Measurements from ENCODE around the gene FOXE3.

Gene FOXE3

GRCh38 chr1:47434051-47434842, 18.2 kb downstream of the FOXE3 start:
- DNase-seq (ENCODE audit: low spot score): peak; percentile 33

DNA sequence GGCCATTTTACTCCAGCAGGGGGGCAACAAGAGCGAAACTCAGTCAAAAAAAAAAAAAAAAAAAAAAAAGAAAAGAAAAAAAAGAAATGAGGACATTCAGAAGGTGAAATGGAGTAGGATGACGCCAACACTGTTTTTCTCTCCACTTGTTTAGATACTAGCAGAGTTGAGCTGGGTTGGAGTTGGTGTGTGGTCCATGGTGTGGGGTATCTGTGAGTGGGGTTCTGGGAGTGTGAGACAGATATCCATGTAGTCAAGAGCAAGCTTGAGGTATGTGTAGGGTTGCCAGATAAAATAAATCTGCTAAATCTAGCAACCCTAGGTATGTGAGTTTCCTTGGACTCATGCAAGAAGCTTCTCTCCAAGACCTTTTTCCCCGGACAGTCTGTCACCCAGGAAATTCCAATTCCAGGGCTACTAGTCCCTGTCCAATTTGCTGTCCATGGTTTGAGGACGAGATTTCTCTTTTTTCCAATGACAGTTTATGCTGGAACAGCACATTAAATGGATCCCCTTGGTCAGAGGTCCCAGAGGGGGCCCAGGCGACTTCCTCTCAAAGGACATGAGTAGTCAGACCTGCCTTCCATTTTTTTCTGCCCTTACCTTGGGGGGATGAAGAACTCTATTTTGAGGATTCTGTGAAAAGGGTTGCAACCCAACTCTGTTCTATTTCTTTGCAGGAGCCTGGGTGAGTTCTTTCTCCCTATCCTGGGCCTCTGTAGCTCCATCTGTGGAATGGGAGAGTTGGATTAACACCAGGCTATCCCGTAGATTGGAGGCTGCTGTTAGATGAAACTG, 19.6 kb downstream of the FOXE3 start:
- DNase-seq (ENCODE audit: low spot score): no peak

DNA sequence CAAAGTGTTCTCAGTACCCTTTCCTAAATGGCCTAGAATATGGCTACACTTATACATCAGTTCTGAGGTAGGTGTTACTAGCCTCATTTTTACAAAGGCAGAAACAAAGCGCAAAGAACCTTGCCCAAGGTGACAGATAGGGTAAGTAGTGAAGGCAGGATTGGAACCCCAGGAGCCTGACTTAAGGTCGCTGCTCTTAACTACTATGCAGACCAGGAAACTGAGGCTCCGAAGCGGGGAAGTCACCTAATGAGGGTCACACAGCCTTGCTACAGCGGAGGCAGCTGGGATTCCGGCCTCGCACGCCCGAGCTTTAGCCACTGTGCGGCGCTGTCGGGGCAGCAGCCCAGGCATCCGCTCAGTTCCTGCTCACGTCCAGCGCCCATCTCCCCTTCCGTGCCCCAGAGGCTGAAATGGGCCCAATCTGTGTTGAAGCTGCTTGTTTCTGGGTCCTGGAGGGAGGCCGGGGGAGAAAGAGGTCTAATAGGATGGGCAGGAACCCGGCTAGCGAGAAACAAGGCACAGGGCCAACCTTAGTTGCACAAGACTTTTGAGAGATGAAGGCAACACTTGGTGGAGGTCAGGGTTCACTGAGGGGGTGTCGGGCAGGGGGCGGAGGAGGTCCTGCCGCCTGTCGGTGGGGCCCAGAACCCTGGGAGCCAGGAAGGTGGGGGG, 20.4 kb downstream of the FOXE3 start:
- DNase-seq (ENCODE audit: low spot score): peak; percentile 52

GRCh38 chr1:47436979-47437446, 20.9 kb downstream of the FOXE3 start:
- DNase-seq (ENCODE audit: low spot score): no peak

- DNase-seq (ENCODE audit: low spot score): peak; percentile 82
Measured at GRCh38 chr1:47437447-47438164, 21.5 kb downstream of the FOXE3 start, which contains the start of gene FOXD2. TSS of gene FOXD2 (plus strand) at chr1:47438044. CDS start at chr1:47438136, 92 bp downstream.

DNA sequence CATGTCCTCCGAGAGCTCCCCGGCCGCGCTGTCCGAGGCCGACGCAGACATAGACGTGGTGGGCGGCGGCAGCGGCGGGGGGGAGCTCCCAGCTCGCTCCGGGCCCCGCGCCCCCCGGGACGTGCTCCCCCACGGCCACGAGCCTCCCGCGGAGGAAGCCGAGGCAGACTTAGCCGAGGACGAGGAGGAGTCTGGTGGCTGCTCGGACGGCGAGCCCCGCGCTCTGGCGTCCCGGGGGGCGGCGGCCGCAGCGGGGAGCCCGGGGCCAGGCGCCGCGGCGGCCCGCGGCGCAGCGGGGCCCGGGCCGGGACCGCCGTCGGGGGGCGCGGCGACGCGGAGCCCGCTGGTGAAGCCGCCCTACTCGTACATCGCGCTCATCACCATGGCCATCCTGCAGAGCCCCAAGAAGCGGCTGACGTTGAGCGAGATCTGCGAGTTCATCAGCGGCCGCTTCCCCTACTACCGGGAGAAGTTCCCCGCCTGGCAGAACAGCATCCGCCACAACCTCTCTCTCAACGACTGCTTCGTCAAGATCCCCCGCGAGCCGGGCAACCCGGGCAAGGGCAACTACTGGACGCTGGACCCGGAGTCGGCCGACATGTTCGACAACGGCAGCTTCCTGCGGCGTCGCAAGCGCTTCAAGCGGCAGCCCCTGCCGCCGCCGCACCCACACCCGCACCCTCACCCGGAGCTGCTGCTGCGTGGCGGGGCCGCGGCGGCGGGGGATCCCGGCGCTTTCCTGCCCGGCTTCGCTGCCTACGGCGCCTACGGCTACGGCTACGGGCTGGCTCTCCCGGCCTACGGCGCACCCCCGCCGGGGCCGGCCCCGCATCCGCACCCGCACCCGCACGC, 22.3 kb downstream of the FOXE3 start:
- no peak for DNase-seq (ENCODE audit: low spot score)

DNA sequence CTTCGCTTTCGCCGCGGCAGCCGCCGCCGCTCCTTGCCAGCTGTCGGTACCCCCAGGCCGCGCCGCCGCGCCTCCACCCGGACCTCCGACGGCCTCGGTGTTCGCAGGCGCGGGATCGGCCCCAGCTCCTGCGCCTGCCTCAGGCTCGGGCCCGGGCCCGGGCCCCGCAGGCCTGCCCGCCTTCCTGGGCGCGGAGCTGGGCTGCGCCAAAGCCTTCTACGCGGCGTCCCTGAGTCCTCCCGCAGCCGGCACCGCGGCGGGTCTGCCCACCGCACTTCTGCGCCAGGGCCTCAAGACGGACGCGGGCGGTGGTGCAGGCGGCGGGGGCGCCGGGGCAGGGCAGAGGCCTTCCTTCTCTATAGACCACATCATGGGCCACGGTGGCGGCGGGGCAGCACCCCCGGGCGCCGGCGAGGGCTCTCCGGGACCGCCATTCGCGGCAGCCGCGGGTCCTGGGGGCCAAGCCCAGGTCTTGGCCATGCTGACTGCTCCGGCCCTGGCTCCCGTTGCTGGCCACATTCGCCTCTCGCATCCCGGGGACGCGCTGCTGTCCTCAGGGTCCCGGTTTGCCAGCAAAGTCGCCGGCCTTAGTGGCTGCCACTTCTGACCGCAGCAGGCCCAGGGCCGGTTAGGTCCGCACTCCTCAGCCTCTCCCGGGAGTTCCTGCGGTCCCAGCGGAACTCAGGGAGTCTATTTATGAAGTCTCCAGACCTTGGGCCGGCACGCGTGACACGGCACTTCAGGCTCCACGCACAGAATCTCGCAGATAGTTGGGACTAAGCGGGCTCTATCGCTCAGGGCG, 23.1 kb downstream of the FOXE3 start:
- no peak for DNase-seq (ENCODE audit: low spot score)

DNA sequence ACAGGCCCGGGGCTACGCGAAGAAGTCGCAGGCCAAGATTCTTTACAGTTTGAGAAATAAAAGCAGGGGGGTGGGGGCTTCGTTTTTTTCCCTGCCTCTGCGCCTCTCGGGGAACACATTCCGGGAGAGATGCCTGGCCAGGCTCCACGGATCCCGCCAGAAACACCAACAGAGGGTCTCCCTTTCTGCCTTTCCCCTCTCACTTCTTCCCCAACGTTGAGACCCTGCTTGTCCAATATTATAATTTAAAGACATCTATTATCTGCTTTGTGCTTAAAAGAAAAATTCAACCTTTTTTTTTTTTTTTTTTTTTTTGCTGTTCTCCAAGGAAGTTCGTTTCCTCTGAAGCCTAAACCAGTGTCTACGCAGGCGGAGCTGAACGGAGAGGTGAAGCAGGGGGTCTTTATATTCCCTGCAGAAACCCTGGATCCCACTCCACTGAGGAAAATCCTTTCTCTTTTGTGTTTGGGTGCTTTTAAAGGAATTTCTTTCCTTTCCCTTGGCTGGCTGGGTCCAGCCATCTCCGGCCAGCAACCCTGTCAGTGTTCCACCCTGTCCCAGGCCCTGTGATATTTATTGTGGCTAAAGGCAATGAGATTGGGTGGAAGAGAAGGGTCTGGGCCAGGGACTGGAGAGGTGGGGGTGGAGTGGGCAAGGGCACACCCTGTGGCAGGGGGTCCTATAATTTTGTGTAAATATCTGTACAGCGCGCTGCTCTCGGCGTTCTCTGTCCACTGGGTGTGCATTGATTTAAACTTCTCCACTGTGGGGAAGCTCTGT, 23.9 kb downstream of the FOXE3 start:
- no peak for DNase-seq (ENCODE audit: low spot score)

- no peak for DNase-seq (ENCODE audit: low spot score)
Measured at GRCh38 chr1:47440599-47441081, 24.6 kb downstream of the FOXE3 start.

GRCh38 chr1:47441450-47442106, 25.5 kb downstream of the FOXE3 start:
- DNase-seq (ENCODE audit: low spot score): no peak

- no peak for DNase-seq (ENCODE audit: low spot score)
Measured at GRCh38 chr1:47442202-47442601, 26.1 kb downstream of the FOXE3 start.

DNA sequence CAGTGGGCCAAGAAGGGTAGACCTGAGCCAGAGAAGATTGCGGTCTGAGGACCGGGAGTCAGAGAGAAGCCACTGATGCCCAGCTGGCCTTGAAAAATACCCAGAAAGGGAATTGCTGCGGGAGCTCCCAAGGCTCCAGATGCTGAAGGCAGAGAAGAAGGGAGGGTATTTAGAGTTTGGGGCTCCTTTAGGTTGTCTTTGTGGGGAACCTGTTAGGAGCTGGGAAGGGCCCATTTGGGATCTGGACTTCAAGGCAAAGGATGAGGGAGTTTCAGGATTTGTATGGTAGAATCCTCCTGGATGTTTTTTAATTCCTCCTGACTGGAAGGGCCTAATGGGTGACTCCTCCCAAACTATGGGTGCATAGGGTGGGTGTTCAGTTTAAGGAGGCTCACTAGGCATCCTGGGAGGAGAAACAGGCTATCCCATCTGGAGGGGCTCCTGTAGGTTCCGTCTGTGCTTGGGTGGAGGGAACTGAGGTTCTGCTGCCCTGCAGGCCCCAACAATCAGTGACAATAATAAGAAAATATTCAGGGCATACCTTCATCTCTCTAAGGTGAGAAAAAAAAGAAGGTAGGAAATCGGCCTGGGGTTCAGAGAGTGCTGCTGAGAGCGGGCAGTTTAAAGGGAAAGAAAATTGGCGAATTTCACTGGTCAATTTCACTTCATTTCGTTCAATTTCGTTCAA, 26.9 kb downstream of the FOXE3 start:
- DNase-seq (ENCODE audit: low spot score): no peak

- no peak for DNase-seq (ENCODE audit: low spot score)
Measured at GRCh38 chr1:47443530-47444296, 27.6 kb downstream of the FOXE3 start.

DNA sequence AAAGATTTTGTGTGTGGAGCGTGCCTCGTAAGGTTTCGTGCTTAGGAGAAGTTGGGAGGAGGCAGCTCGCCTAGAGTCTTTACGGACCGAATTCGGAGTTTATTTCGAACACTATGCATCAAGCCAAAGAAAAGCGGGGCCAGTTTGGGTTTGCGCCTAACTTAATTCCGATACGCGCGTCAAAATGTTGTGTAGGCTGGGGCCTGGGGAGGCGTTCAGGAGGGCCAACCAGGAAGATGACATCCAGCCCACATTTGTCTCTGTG, 28.1 kb downstream of the FOXE3 start:
- no peak for DNase-seq (ENCODE audit: low spot score)

DNA sequence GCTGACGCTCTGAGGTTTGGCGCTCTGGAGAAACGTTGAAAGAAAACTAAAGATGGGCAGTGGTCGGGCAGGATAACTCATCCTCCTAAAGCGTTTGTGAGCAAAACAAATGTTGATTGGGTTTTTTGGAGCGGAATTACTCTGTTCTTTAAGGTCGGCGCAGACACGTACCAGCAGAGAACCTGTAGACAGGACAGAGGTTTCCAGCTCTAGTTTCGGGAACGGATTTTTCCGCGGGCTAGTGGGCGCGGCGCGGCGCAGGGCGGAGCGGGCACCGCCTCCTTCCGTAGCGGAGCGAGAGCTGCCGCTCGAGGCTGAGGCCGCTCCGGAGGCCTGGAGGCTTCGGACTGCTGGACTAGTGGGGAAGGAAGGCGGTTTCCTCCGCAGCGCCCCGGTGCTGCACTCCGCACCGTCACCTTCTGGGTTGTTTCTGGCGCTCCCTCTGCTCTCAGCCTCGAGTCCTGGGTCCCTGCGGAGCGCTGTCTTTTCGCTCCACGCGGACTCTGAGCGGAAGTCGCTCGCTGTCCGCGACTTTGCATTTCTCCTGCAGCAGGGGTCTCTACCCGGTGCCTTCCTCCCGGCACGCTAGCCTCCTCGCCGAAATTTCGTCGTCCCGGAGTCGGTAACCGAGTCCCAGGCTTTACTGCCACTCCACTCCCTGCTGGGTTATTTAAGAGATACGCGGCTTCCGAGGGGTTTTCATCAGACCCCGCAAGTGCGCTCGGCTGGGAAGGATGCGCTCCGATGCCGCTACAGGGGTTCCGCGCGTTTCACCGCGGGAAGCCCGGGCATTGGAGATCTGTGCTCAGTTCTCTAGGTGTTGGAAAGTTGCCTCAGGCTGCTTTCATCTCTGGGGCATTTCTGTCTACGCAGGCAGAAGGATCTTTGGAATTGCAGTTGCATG, 28.7 kb downstream of the FOXE3 start:
- DNase-seq (ENCODE audit: low spot score): no peak

All from SK-N-DZ (cell line).